Measurements from ENCODE around the gene LRRFIP1. TPM values are rescaled to one million over a fixed set of nuclear protein-coding genes. Genes with fewer than 3 reads are reported as not detected.

Gene LRRFIP1
- total and polyA plus RNA-seq, 10 donors: 40.4 to 164 (median 124) TPM

- Histone ChIP-seq H3K27me3 (replicated peaks in 1 of 7) (no peaks in the 10 kb centered on the region), H3K27ac (no peak overlapping the region), H3K9me3 (no peaks in the 10 kb centered on the region), H3K36me3 (no peaks in the 10 kb centered on the region), H3K4me3 (no peak overlapping the region), H3K4me1 (peaks cover 0 to 25% (median 17%) of the 10 kb centered on the region in 6 donors)
- peak; percentile 17 for DNase-seq
- no peak for TF ChIP-seq CTCF (IDR thresholded peaks at IDR 0.05 in 8 of 11, conservative IDR thresholded peaks at IDR 0.05 in 3 of 11)
- no peak for TF ChIP-seq POLR2A (IDR thresholded peaks at IDR 0.05)
- TF ChIP-seq POLR2AphosphoS5 (IDR thresholded peaks at IDR 0.05): no peak
- intact Hi-C loops (cut with DNase I; ENCODE audit: low total_unique reads): loop anchor here (10.0 kb wide), 1 partner anchor 157 kb away; no protein-coding TSS in a partner anchor
- 89 to 93% (median 91%) methylated on average over 9 of the region's 9 CpGs for WGBS, 5 donors
Measured at GRCh38 chr2:237588044-237588696, 39.2 kb upstream of the LRRFIP1 start.

- DNase-seq: peak; percentile 49
- peak within 1 kb of the TSS in 4 of 8 donors; percentile 13 to 45 (median 26) for H3K27ac ChIP-seq
- WGBS, 5 donors: 75 to 82% (median 81%) methylated on average over 15 to 16 of the region's 16 CpGs
- H3K4me1 ChIP-seq: peaks cover 0 to 18% (median 12%) of the 10 kb centered on the region in 6 donors
- H3K9me3 ChIP-seq: no peaks in the 10 kb centered on the region
- intact Hi-C loops (cut with DNase I; ENCODE audit: low total_unique reads): no loop called here
- no peaks in the 10 kb centered on the region for H3K27me3 ChIP-seq (replicated peaks in 1 of 7)
- TF ChIP-seq POLR2AphosphoS5 (IDR thresholded peaks at IDR 0.05): no peak
- TF ChIP-seq POLR2A (IDR thresholded peaks at IDR 0.05): no peak
- no peak for TF ChIP-seq CTCF (IDR thresholded peaks at IDR 0.05 in 8 of 11, conservative IDR thresholded peaks at IDR 0.05 in 3 of 11)
- peak within 1 kb of the TSS in 1 of 8 donors; percentile 10 for H3K4me3 ChIP-seq
- H3K36me3 ChIP-seq: no peaks in the 10 kb centered on the region
Measured at GRCh38 chr2:237590272-237591140, 36.9 kb upstream of the LRRFIP1 start, which contains the start of gene RAB17. Gene RAB17 (minus strand): TSS chr2:237590734. CDS start chr2:237586154, 4,580 bp downstream.

GRCh38 chr2:237591141-237591881 is 36.1 kb upstream of the LRRFIP1 start:
- H3K27me3 ChIP-seq (replicated peaks in 1 of 7): no peaks in the 10 kb centered on the region
- peaks cover 0 to 18% (median 12%) of the 10 kb centered on the region in 6 donors for H3K4me1 ChIP-seq
- TF ChIP-seq POLR2AphosphoS5 (IDR thresholded peaks at IDR 0.05) (no peak), CTCF (IDR thresholded peaks at IDR 0.05 in 8 of 11, conservative IDR thresholded peaks at IDR 0.05 in 3 of 11) (no peak), POLR2A (IDR thresholded peaks at IDR 0.05) (no peak)
- H3K36me3 ChIP-seq: no peaks in the 10 kb centered on the region
- WGBS, 5 donors: 34 to 58% (median 37%) methylated on average over 18 to 19 of the region's 19 CpGs
- H3K27ac ChIP-seq: peak overlapping the region in 3 of 8 donors; percentile 13 to 45 (median 33)
- intact Hi-C loops (cut with DNase I; ENCODE audit: low total_unique reads): no loop called here
- H3K9me3 ChIP-seq: no peaks in the 10 kb centered on the region
- no peak for DNase-seq
- peak overlapping the region in 1 of 8 donors; percentile 10 for H3K4me3 ChIP-seq

Data from spleen (tissue), 11 donors.